B cell (primary cell): ENCODE results near the gene DGCR2. TPM values are rescaled to one million over a fixed set of nuclear protein-coding genes. Genes with fewer than 3 reads are reported as not detected.

Experiments
- ATAC-seq: fragments of 200-7000 bp; cut with Tn5 transposase; one replicate; pipeline ENCODE4 v1.10.0; 2021; ENCODE audit warnings: low read depth, mild to moderate bottlenecking, moderate number of reproducible peaks, moderate library complexity
- CTCF ChIA-PET: fragments of 350-600 bp; sonication (Branson Sonifier 250); formaldehyde crosslinking; loops from one replicate; lab custom pipeline; 2021; ENCODE audit warnings: antibody characterized with exemption, inconsistent platforms; lab: Charles Lee
- POLR2A ChIA-PET: fragments of 350-600 bp; sonication (Branson Sonifier 250); formaldehyde crosslinking; loops from one replicate; lab custom pipeline; 2021; ENCODE audit warnings: antibody characterized with exemption; lab: Charles Lee
- DNase-seq: peaks from one replicate; pipeline ENCODE4 v3.0.0; 2013
- H2AFZ ChIP-seq: 2 replicates; pipeline ENCODE4 v1.6.1; 2012; ENCODE audit warnings: mild to moderate bottlenecking, low read depth, low read length; ENCODE audit not compliant: insufficient read depth, poor library complexity, severe bottlenecking
- H3K27ac ChIP-seq, 2 donors: 1 replicate in 1 of 2; 2 replicates in 1 of 2; pipeline ENCODE4 v1.5.1; 2012 to 2013; ENCODE audit warnings: low read length in 2 of 2, mild to moderate bottlenecking in 2 of 2, moderate library complexity in 1 of 2
- H3K27me3 ChIP-seq, 4 experiments: fragments of 200-600 bp in 1 of 4; sonication (generic) in 1 of 4; replicated peaks in 1 of 4; 1 replicate in 2 of 4; 2 replicates in 2 of 4; pipeline versions ENCODE4 v1.6.1 to v1.7.0; 2013 to 2016; ENCODE audit warnings: low read length in 3 of 4, mild to moderate bottlenecking in 2 of 4, mixed read lengths in 1 of 4, moderate library complexity in 1 of 4; ENCODE audit not compliant: insufficient read depth in 4 of 4, control insufficient read depth in 3 of 4; ENCODE audit errors: control extremely low read depth in 1 of 4
- H3K36me3 ChIP-seq, 2 experiments: replicated peaks in 1 of 2; 1 replicate in 1 of 2; 2 replicates in 1 of 2; pipeline versions ENCODE4 v1.6.1 to v1.7.1; 2013; ENCODE audit warnings: low read length in 1 of 2; ENCODE audit not compliant: insufficient read depth in 2 of 2, control insufficient read depth in 1 of 2; ENCODE audit errors: control extremely low read depth in 1 of 2, extremely low read depth in 1 of 2
- H3K4me1 ChIP-seq, 2 donors: fragments of 200-600 bp in 1 of 2; sonication (generic) in 1 of 2; 1 replicate in 1 of 2; 2 replicates in 1 of 2; pipeline versions ENCODE4 v1.5.1 to v1.6.1; 2013 to 2017; ENCODE audit warnings: low read length in 2 of 2; ENCODE audit not compliant: control insufficient read depth in 2 of 2, insufficient read depth in 2 of 2
- H3K4me2 ChIP-seq: replicated peaks from 2 replicates; pipeline ENCODE3; 2012; ENCODE audit warnings: mild to moderate bottlenecking, low read depth, low read length; ENCODE audit not compliant: poor library complexity, severe bottlenecking
- H3K4me3 ChIP-seq, 5 experiments: fragments of 200-600 bp in 1 of 5; sonication (generic) in 1 of 5; 1 replicate in 3 of 5; 2 replicates in 2 of 5; pipeline versions ENCODE4 v1.5.1 to v1.7.0; 2011 to 2016; ENCODE audit warnings: low read length in 4 of 5, mild to moderate bottlenecking in 4 of 5, low read depth in 2 of 5, control low read depth in 1 of 5, moderate library complexity in 1 of 5; ENCODE audit not compliant: insufficient read depth in 1 of 5; ENCODE audit errors: control extremely low read depth in 1 of 5, extremely low read depth in 1 of 5
- H3K79me2 ChIP-seq: fragments of 200-600 bp; sonication (generic); one replicate; pipeline ENCODE4 v1.6.0; 2016; ENCODE audit warnings: low read length; ENCODE audit not compliant: control insufficient read depth, insufficient read depth
- H3K9ac ChIP-seq: fragments of 200-600 bp; sonication (generic); 2 replicates; pipeline ENCODE4 v1.6.1; 2017; ENCODE audit warnings: mild to moderate bottlenecking, low read length, moderate library complexity
- H3K9me3 ChIP-seq, 3 donors: one replicate each; pipeline versions ENCODE4 v1.6.1 to v1.7.1; 2013; ENCODE audit warnings: low read length in 2 of 3; ENCODE audit not compliant: control insufficient read depth in 2 of 3, insufficient read depth in 1 of 3; ENCODE audit errors: control extremely low read depth in 1 of 3
- H4K20me1 ChIP-seq: 2 replicates; pipeline ENCODE4 v1.6.0; 2012; ENCODE audit warnings: mild to moderate bottlenecking, low read length; ENCODE audit not compliant: insufficient read depth, control insufficient read depth, poor library complexity, severe bottlenecking
- H3K27ac Mint-ChIP-seq: one replicate; pipeline ENCODE4 v1.8.0; 2021; ENCODE audit warnings: mixed read lengths
- H3K27me3 Mint-ChIP-seq: one replicate; pipeline ENCODE4 v1.8.0; 2021; ENCODE audit warnings: mixed read lengths
- H3K4me1 Mint-ChIP-seq: one replicate; pipeline ENCODE4 v1.8.0; 2021; ENCODE audit warnings: mixed read lengths
- H3K4me3 Mint-ChIP-seq: one replicate; pipeline ENCODE4 v1.8.0; 2021; ENCODE audit warnings: mixed read lengths
- H3K9me3 Mint-ChIP-seq: one replicate; pipeline ENCODE4 v1.8.0; 2022; ENCODE audit warnings: mixed read lengths; ENCODE audit not compliant: insufficient read depth
- EZH2 ChIP-seq: IDR thresholded peaks from 2 replicates; pipeline ENCODE4 v1.6.1; 2012; ENCODE audit warnings: borderline replicate concordance, low read depth, mild to moderate bottlenecking, moderate library complexity, low read length; ENCODE audit not compliant: insufficient read depth, poor library complexity, severe bottlenecking
- WGBS: methylation state at CpG from one replicate; pipeline ENCODE4 v1.1.5; 2013; ENCODE audit warnings: missing lambda C conversion rate; ENCODE audit not compliant: insufficient coverage; 5-methylcytosine and 5-hydroxymethylcytosine counted together
- intact Hi-C: fragments of 100-400 bp; cut with micrococcal nuclease; formaldehyde crosslinking; loops from one replicate; pipeline ENCODE4 v1.10.0; 2022
- polyA plus RNA-seq: library from polyadenylated mRNA; depleted of rRNA; stranded (reverse); fragments of >200 nt; gene quantifications from 2 replicates; pipeline ENCODE4 v1.2.3, GENCODE V29; 2012
- total RNA-seq, 2 donors: library from RNA; stranded (reverse); fragments of 120-200 nt in 1 of 2; gene quantifications; 1 replicate in 1 of 2; 2 replicates in 1 of 2; pipeline versions ENCODE4 v1.2.3 to v1.2.4, GENCODE V29; 2013 to 2022
- TF ChIP-seq, protein P1 (sequence below): fragments of 200-600 bp; IDR thresholded peaks from one replicate; pipeline ENCODE4 v1.8.0; 2022; ENCODE audit warnings: antibody characterized with exemption, mild to moderate bottlenecking

DGCR2 gene
- total and polyA plus RNA-seq, 2 donors (not counting 1 experiment from before 2014, with no cell fraction given): 28.8 to 49.5 TPM

DNA sequence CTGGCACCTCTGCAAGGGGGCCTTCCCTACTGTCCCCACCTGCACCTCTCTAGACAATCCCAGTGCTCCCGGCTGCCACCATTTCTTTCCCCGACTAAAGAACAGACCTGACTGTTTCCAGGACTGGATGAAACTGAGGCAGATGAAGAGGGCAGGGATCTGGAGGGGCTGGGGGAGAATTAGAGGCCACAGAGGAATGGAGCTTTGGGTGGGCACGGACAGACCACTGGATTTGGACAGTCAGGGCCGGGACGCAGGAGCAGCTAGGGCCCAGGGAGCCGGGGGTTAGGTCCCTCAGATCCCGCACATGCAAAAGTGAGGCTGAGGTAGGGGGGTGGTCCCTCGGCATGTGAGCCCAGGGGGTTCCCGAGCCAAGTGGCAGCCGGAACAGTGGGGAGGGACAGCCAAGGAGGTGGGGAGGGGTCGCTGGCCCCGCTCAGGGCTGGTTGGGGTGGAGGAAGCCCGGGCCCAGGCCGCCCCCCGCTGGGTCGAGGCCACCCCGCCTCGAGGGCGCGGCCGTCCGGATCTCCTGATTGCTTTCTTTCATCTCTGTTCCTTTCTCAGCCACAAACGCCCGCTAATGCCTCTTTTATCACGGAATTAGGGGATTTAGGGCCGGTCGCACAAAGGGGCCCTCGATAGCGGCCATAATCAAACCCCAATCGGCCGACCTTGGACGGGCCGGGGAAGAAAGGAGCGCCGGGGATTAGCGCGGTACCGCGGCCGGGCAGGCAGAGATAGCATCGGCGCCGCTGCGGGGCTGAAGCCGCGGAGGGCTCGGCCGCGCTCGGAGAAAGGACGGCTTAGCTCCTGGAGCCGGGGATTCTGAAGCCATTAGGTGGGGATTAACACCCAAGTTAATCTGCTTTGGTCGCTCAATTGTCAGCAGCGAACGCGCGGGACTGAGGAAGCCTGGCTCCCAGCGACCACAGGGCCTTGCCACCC, 47.1 kb upstream of the DGCR2 start:
- ATAC-seq (no peak), DNase-seq (peak; percentile 31)
- POLR2A ChIA-PET: no interaction called here
- no peak overlapping the region for H3K27ac ChIP-seq
- H3K79me2 ChIP-seq: peaks cover 40% of the 10 kb centered on the region
- peak overlapping the region; percentile 53 for H3K9ac ChIP-seq
- Mint-ChIP-seq H3K4me3 (peak overlapping the region; percentile 96), H3K27ac (peak overlapping the region; percentile 38), H3K9me3 (peaks cover 2% of the 10 kb centered on the region), H3K27me3 (peaks cover 29% of the 10 kb centered on the region), H3K4me1 (peaks cover 47% of the 10 kb centered on the region)
- H3K4me1 ChIP-seq: peaks cover 49 to 52% of the 10 kb centered on the region in 2 donors
- peak overlapping the region in 4 of 5 experiments; percentile 14 to 38 (median 28) for H3K4me3 ChIP-seq
- no peaks in the 10 kb centered on the region for H3K36me3 ChIP-seq
- peak overlapping the region; percentile 99 for H3K4me2 ChIP-seq
- intact Hi-C loops: no loop called here
- WGBS: 10% methylated on average over 56 of the region's 58 CpGs
- H3K9me3 ChIP-seq: peaks cover 0 to 18% (median 3%) of the 10 kb centered on the region in 3 donors
- TF ChIP-seq EZH2: no peak
- TF ChIP-seq, protein P1, sequence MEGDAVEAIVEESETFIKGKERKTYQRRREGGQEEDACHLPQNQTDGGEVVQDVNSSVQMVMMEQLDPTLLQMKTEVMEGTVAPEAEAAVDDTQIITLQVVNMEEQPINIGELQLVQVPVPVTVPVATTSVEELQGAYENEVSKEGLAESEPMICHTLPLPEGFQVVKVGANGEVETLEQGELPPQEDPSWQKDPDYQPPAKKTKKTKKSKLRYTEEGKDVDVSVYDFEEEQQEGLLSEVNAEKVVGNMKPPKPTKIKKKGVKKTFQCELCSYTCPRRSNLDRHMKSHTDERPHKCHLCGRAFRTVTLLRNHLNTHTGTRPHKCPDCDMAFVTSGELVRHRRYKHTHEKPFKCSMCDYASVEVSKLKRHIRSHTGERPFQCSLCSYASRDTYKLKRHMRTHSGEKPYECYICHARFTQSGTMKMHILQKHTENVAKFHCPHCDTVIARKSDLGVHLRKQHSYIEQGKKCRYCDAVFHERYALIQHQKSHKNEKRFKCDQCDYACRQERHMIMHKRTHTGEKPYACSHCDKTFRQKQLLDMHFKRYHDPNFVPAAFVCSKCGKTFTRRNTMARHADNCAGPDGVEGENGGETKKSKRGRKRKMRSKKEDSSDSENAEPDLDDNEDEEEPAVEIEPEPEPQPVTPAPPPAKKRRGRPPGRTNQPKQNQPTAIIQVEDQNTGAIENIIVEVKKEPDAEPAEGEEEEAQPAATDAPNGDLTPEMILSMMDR: no peak
- peaks cover 8% of the 10 kb centered on the region for H4K20me1 ChIP-seq
- peaks cover 0 to 46% (median 25%) of the 10 kb centered on the region in 4 experiments for H3K27me3 ChIP-seq
- peak overlapping the region; percentile 76 for H2AFZ ChIP-seq
- CTCF ChIA-PET: interaction anchor here (0.7 kb wide), 1 partner anchor 317 kb away, joined by 3 read pairs; no protein-coding TSS in a partner anchor
